H1 (cell line): ENCODE data around the gene TAF12. TPM values are rescaled to one million over a fixed set of nuclear protein-coding genes. Genes with fewer than 3 reads are reported as not detected.

Experiments used
- polyA plus RNA-seq, 7 experiments: library from polyadenylated mRNA; depleted of rRNA in 3 of 7; stranded (reverse) in 5 of 7; unstranded in 2 of 7; fragments of >200 nt in 5 of 7; fragments of 200-250 nt in 2 of 7; gene quantifications; 1 replicate in 5 of 7; 2 replicates in 1 of 7; 4 replicates in 1 of 7; pipeline versions ENCODE4 v1.2.1 to v1.2.3, GENCODE V29; 2011 to 2013; ENCODE audit warnings: missing spikeins in 2 of 7, mixed read lengths in 2 of 7
- small RNA-seq: library from polyadenylated mRNA; stranded (forward); fragments of <200 nt; extraction: miRNeasy Mini kit (QIAGEN cat#:217004); gene quantifications from one replicate; pipeline ENCODE3, GENCODE V24; 2013; ENCODE audit not compliant: insufficient read depth
- total RNA-seq: library from RNA; stranded (reverse); fragmentation: NEBNext Ultra II Directional; extraction: Animal tissue kit (Norgen Biotek cat#: 25700); gene quantifications from 2 replicates; pipeline ENCODE4 v1.2.1, GENCODE V29; 2021

Gene TAF12
- total and polyA plus RNA-seq, 2 of the 8 experiments (the other 6 are each of a cell fraction or from before 2014, with no cell fraction given), result 25.1 to 27.2 TPM

Small RNAs within 50 kb of the gene (small RNA-seq; reads per million reads assigned to genes)
- not detected for gene RF00422
- not detected for gene RNU11
- not detected for gene SNORA16A
- not detected for gene SNORA44
- gene SNORA61, result not detected
- 1,648 reads per million, percentile 99 among the genes with 10 or more reads in this experiment for gene SNORD99

Other genes with a start within 250 kb of the TAF12 start
- 98.4 and 101 TPM in 2 replicates for gene RCC1, start 137.0 kb downstream of the TAF12 start, total RNA-seq
- gene RCC1, start 137.0 kb downstream of the TAF12 start, polyA plus RNA-seq (2011; rRNA removed), result 48.5 and 66.4 TPM in 2 replicates
- 30.8 and 35.2 TPM in 2 replicates for gene TRNAU1AP, start 90.0 kb downstream of the TAF12 start, total RNA-seq
- 22.9 and 37.1 TPM in 2 replicates for gene TRNAU1AP, start 90.0 kb downstream of the TAF12 start, polyA plus RNA-seq (2011; rRNA removed)
- gene RAB42, start 50.8 kb downstream of the TAF12 start, total RNA-seq, result 12.5 and 13.6 TPM in 2 replicates
- 15.1 and 16.6 TPM in 2 replicates for gene RAB42, start 50.8 kb downstream of the TAF12 start, polyA plus RNA-seq (2011; rRNA removed)
- not detected in 2 replicates for gene RNU11, start 5.5 kb upstream of the TAF12 start, total RNA-seq
- not detected in 2 replicates for gene RNU11, start 5.5 kb upstream of the TAF12 start, polyA plus RNA-seq (2011; rRNA removed)
- 26.2 and 28.1 TPM in 2 replicates for gene GMEB1, start 25.7 kb upstream of the TAF12 start, total RNA-seq
- 10.9 and 13.3 TPM in 2 replicates for gene GMEB1, start 25.7 kb upstream of the TAF12 start, polyA plus RNA-seq (2011; rRNA removed)
- 159 and 164 TPM in 2 replicates for gene YTHDF2, start 93.9 kb upstream of the TAF12 start, total RNA-seq
- gene YTHDF2, start 93.9 kb upstream of the TAF12 start, polyA plus RNA-seq (2011; rRNA removed), result 101 and 128 TPM in 2 replicates
- gene OPRD1, start 169.1 kb upstream of the TAF12 start, total RNA-seq, result 3.3 and 3.7 TPM in 2 replicates
- gene OPRD1, start 169.1 kb upstream of the TAF12 start, polyA plus RNA-seq (2011; rRNA removed), result 2.5 and 2.6 TPM in 2 replicates